GM23338 (cell line): ENCODE data around the gene KCNK17. TPM values are rescaled to one million over a fixed set of nuclear protein-coding genes. Genes with fewer than 3 reads are reported as not detected.

Source experiments
- ATAC-seq: fragments of 200-7000 bp; cut with Tn5 transposase; 3 replicates; pipeline ENCODE4 v1.9.1; 2020
- DNase-seq: peaks from one replicate; pipeline ENCODE4 v3.0.0-alpha.2; 2015; ENCODE audit warnings: low spot score
- H2AFZ ChIP-seq: fragments of 200-600 bp; sonication (generic); 2 replicates; pipeline ENCODE4 v1.8.0; 2016; ENCODE audit warnings: antibody characterized with exemption, mild to moderate bottlenecking, moderate library complexity
- H3F3A ChIP-seq: fragments of 200-600 bp; sonication (generic); replicated peaks from 2 replicates; pipeline ENCODE4 v1.8.0; 2017; ENCODE audit warnings: antibody characterized with exemption, mixed run types, low read depth
- H3K27ac ChIP-seq: fragments of 200-600 bp; sonication (generic); 2 replicates; pipeline ENCODE4 v1.6.1; 2016; ENCODE audit warnings: low read depth
- H3K27me3 ChIP-seq: fragments of 200-600 bp; sonication (generic); 2 replicates; pipeline ENCODE4 v1.8.0; 2016; ENCODE audit warnings: mild to moderate bottlenecking, mixed run types, moderate library complexity; ENCODE audit not compliant: insufficient read depth
- H3K36me3 ChIP-seq: fragments of 200-600 bp; sonication (generic); 2 replicates; pipeline ENCODE4 v1.8.0; 2016; ENCODE audit warnings: mild to moderate bottlenecking; ENCODE audit not compliant: insufficient read depth
- H3K4me1 ChIP-seq: fragments of 200-600 bp; sonication (generic); 2 replicates; pipeline ENCODE4 v1.8.0; 2016; ENCODE audit warnings: mild to moderate bottlenecking, moderate library complexity; ENCODE audit not compliant: insufficient read depth
- H3K4me2 ChIP-seq: fragments of 200-600 bp; sonication (generic); 2 replicates; pipeline ENCODE4 v1.7.1; 2017; ENCODE audit warnings: mixed run types
- H3K4me3 ChIP-seq: fragments of 200-600 bp; sonication (generic); 2 replicates; pipeline ENCODE4 v1.6.1; 2016; ENCODE audit warnings: mixed run types
- H3K79me2 ChIP-seq: fragments of 200-600 bp; sonication (generic); replicated peaks from 2 replicates; pipeline ENCODE4 v1.8.0; 2017; ENCODE audit warnings: mild to moderate bottlenecking; ENCODE audit not compliant: insufficient read depth
- H3K9me2 ChIP-seq: fragments of 200-600 bp; sonication (generic); 2 replicates; pipeline ENCODE4 v1.8.0; 2017; ENCODE audit not compliant: insufficient read depth
- H4K20me1 ChIP-seq: fragments of 200-600 bp; sonication (generic); replicated peaks from 2 replicates; pipeline ENCODE4 v1.8.0; 2017; ENCODE audit warnings: mild to moderate bottlenecking; ENCODE audit not compliant: insufficient read depth
- H3K27ac Mint-ChIP-seq: 2 replicates; pipeline ENCODE4 v1.8.0; 2020; ENCODE audit warnings: inconsistent platforms, mild to moderate bottlenecking, moderate library complexity, mixed read lengths
- H3K27me3 Mint-ChIP-seq: 3 replicates; pipeline ENCODE4 v1.8.0; 2022; ENCODE audit warnings: low read depth, mild to moderate bottlenecking, moderate library complexity, mixed read lengths, inconsistent platforms; ENCODE audit not compliant: insufficient read depth, poor library complexity
- H3K36me3 Mint-ChIP-seq: 3 replicates; pipeline ENCODE4 v1.8.0; 2021; ENCODE audit warnings: low read depth, mild to moderate bottlenecking, inconsistent platforms, moderate library complexity, mixed read lengths
- H3K4me1 Mint-ChIP-seq: 3 replicates; pipeline ENCODE4 v1.8.0; 2020; ENCODE audit warnings: mild to moderate bottlenecking, inconsistent platforms, mixed read lengths
- H3K4me3 Mint-ChIP-seq: 3 replicates; pipeline ENCODE4 v1.8.0; 2021; ENCODE audit warnings: moderate library complexity, mild to moderate bottlenecking, inconsistent platforms, mixed read lengths
- H3K9me3 Mint-ChIP-seq: 3 replicates; pipeline ENCODE4 v1.8.0; 2020; ENCODE audit warnings: moderate library complexity, mild to moderate bottlenecking, inconsistent platforms, mixed read lengths
- CREB1 ChIP-seq: fragments of 250-450 bp; sonication (Bioruptor Pico); IDR thresholded peaks from 2 replicates; pipeline ENCODE4 v1.5.0; 2020; ENCODE audit warnings: low read depth, mild to moderate bottlenecking, moderate library complexity
- CTCF ChIP-seq, 2 experiments: fragments of 200-600 bp in 1 of 2; sonication (generic) in 1 of 2; conservative IDR thresholded peaks; 2 replicates each; pipeline versions ENCODE4 v1.5.1 to v1.6.1; 2016 to 2017; ENCODE audit warnings: antibody characterized with exemption in 2 of 2, low read depth in 2 of 2, mild to moderate bottlenecking in 2 of 2, moderate library complexity in 1 of 2
- EZH2 ChIP-seq: fragments of 200-600 bp; sonication (generic); IDR thresholded peaks from one replicate; pipeline ENCODE4 v1.8.0; 2017; ENCODE audit warnings: antibody characterized with exemption, mild to moderate bottlenecking, low read depth; ENCODE audit not compliant: unreplicated experiment
- NANOG ChIP-seq: IDR thresholded peaks from 2 replicates; pipeline ENCODE4 v1.6.1; 2016; ENCODE audit warnings: antibody characterized with exemption, borderline replicate concordance
- POLR2AphosphoS5 ChIP-seq: IDR thresholded peaks from 2 replicates; pipeline ENCODE4 v1.6.1; 2016; ENCODE audit warnings: antibody characterized with exemption, low read depth
- STAT1 ChIP-seq: IDR thresholded peaks from one replicate; pipeline ENCODE4 v1.6.1; 2016; ENCODE audit warnings: antibody characterized with exemption; ENCODE audit not compliant: unreplicated experiment
- ZNF114 ChIP-seq: fragments of 250-450 bp; sonication (Bioruptor Pico); IDR thresholded peaks from 2 replicates; pipeline ENCODE4 v1.5.0; 2020; ENCODE audit warnings: mild to moderate bottlenecking, moderate library complexity
- ZNF462 ChIP-seq: fragments of 250-450 bp; sonication (Bioruptor Pico); IDR thresholded peaks from 2 replicates; pipeline ENCODE4 v1.5.0; 2020; ENCODE audit warnings: mild to moderate bottlenecking, moderate library complexity
- polyA plus RNA-seq: library from polyadenylated mRNA; unstranded; fragments of >200 nt; fragmentation: Nextera tagmentation; extraction: Ambion mirVana; gene quantifications from 2 replicates; pipeline ENCODE4 v1.2.1, GENCODE V29; 2016
- total RNA-seq: library from RNA; depleted of rRNA; stranded (reverse); fragments of >200 nt; shearing (Covaris generic); gene quantifications from 2 replicates; pipeline ENCODE4 v1.2.3, GENCODE V29; 2014

KCNK17 gene
- total and polyA plus RNA-seq, 2 experiments from 2014 or later: 2.2 to 3.1 TPM

- TF ChIP-seq ZNF462: no peak
Measured at GRCh38 chr6:39279539-39279938, 34.7 kb downstream of the KCNK17 start (continued).

GRCh38 chr6:39276379-39276995 is 37.7 kb downstream of the KCNK17 start:
- H3F3A ChIP-seq: no peaks in the 10 kb centered on the region
- no peaks in the 10 kb centered on the region; the same call in 1 of the 2 replicates for H3K9me2 ChIP-seq
- ATAC-seq: no peak
- H2AFZ ChIP-seq: no peak overlapping the region
- H3K27ac ChIP-seq: no peak overlapping the region
- no peaks in the 10 kb centered on the region for H3K27me3 ChIP-seq
- no peak overlapping the region for H3K4me3 ChIP-seq
- no peaks in the 10 kb centered on the region for H4K20me1 ChIP-seq
- Mint-ChIP-seq H3K36me3 (no peaks in the 10 kb centered on the region), H3K9me3 (no peaks in the 10 kb centered on the region; the same call in 2 of the 3 replicates), H3K4me1 (peaks cover 22% of the 10 kb centered on the region), H3K27ac (no peak overlapping the region), H3K27me3 (peaks cover 9% of the 10 kb centered on the region), H3K4me3 (no peak overlapping the region)
- no peaks in the 10 kb centered on the region for H3K36me3 ChIP-seq
- H3K4me2 ChIP-seq: no peak overlapping the region
- H3K79me2 ChIP-seq: no peaks in the 10 kb centered on the region
- no peak for DNase-seq
- TF ChIP-seq EZH2 (no peak), NANOG (no peak), CTCF (conservative IDR thresholded peaks at IDR 0.05; ENCODE audit: low read depth in 2 of 2) (no peak), ZNF114 (CRISPR knock-in tag) (no peak), STAT1 (no peak), POLR2AphosphoS5 (no peak), CREB1 (CRISPR knock-in tag) (no peak)
- peaks cover 27% of the 10 kb centered on the region for H3K4me1 ChIP-seq
